ENCODE data around the gene TIMM8A.

The TIMM8A gene

DNA sequence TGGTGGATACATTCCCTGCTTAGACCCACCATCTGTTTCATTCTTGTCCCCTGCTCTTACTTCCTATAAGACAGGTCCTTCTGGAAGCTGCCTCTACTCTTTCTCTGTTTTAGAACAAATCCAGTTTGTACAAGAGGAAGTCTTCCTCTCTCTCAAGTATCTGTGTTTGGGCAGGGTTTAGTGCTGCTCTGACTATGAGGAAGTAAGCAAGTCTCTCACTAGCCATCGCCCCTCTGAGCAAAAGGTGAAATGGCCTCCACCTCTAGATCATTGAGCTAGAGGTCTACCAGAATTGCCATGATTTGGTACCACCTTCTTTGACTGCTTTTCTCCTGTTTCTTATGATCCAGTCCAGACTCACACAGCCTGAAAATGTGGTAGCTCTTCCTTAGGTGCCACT, 29.0 kb upstream of the TIMM8A start:
- Histone ChIP-seq H3K27me3 (ENCODE audit: insufficient read depth, insufficient read length) (no peaks in the 10 kb centered on the region), H3K4me1 (ENCODE audit: insufficient read depth, insufficient read length) (no peaks in the 10 kb centered on the region), H3K4me3 (ENCODE audit: insufficient read length, low read depth) (no peak overlapping the region), H3K36me3 (ENCODE audit: insufficient read depth, insufficient read length, low read length) (no peaks in the 10 kb centered on the region), H3K9ac (ENCODE audit: insufficient read length, low read depth) (no peak overlapping the region), H3K9me3 (ENCODE audit: insufficient read depth, low read length) (no peaks in the 10 kb centered on the region)
- no peak for TF ChIP-seq SUZ12 (IDR thresholded peaks at IDR 0.05; ENCODE audit: extremely low read depth, insufficient read depth, insufficient read length)
- no peak for TF ChIP-seq ZNF274 (IDR thresholded peaks at IDR 0.05; ENCODE audit: low read depth, low read length)
- TF ChIP-seq YY1 (IDR thresholded peaks at IDR 0.05; ENCODE audit: insufficient read depth, insufficient read length), result no peak
- no peak for DNase-seq (ENCODE audit: low read depth, low spot score)

DNA sequence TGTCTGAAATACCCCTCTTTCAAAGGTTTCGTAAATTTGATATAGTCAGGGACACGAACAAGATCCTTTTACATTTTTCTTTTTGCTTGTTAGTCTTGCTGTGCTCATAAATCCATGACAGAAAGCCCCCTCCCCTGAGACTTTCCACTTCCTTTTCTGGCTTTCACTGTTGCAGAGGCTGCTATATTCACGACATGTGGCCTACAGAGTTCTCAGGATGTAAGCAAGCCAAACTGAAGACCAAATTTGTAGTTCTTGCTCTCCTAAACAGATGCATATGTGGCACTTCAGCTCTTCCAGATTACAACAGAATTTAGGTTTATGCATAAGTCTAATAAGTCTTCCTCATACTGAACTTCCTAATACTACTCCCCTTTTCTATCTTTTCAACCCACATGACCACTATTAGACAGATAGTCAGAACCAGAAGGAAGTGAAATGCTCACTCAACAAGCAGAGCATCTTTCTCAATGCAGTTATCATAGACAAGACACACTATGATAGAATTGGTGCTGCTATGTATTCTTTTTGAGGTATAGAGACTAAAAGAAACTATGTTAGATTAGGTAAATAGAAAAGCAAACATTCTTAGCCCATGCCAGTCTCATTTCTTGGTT, 22.5 kb upstream of the TIMM8A start:
- no peaks in the 10 kb centered on the region for H3K4me1 ChIP-seq (ENCODE audit: insufficient read depth, insufficient read length)
- H3K36me3 ChIP-seq (ENCODE audit: insufficient read depth, insufficient read length, low read length), result no peaks in the 10 kb centered on the region
- no peaks in the 10 kb centered on the region for H3K9me3 ChIP-seq (ENCODE audit: insufficient read depth, low read length)
- no peak overlapping the region for H3K4me3 ChIP-seq (ENCODE audit: insufficient read length, low read depth)
- TF ChIP-seq SUZ12 (IDR thresholded peaks at IDR 0.05; ENCODE audit: extremely low read depth, insufficient read depth, insufficient read length) (no peak), ZNF274 (IDR thresholded peaks at IDR 0.05; ENCODE audit: low read depth, low read length) (no peak), YY1 (IDR thresholded peaks at IDR 0.05; ENCODE audit: insufficient read depth, insufficient read length) (no peak)
- H3K27me3 ChIP-seq (ENCODE audit: insufficient read depth, insufficient read length), result no peaks in the 10 kb centered on the region
- H3K9ac ChIP-seq (ENCODE audit: insufficient read length, low read depth), result no peak overlapping the region
- no peak for DNase-seq (ENCODE audit: low read depth, low spot score)

DNA sequence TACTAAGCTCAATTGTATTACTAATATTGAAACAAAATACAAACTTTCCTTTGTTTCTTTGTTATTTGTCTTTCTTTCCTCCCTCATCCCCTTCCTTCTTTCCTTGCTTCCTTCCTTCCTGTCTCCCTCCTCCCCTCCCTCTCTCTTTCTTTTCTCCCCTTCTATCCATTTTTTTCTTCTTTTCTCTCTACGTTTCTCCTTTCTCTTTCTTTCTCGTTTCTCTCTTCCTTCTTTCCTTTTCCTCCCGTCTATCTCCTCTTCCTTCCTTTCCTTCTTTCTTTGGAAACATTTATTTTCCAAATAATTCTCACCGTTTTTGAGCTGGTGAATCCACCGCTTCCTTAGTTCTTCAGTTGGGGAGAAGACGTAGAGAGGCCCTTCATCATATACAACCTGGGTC, 21.1 kb upstream of the TIMM8A start:
- H3K36me3 ChIP-seq (ENCODE audit: insufficient read depth, insufficient read length, low read length), result no peaks in the 10 kb centered on the region
- TF ChIP-seq YY1 (IDR thresholded peaks at IDR 0.05; ENCODE audit: insufficient read depth, insufficient read length), result no peak
- no peak for TF ChIP-seq SUZ12 (IDR thresholded peaks at IDR 0.05; ENCODE audit: extremely low read depth, insufficient read depth, insufficient read length)
- no peak for TF ChIP-seq ZNF274 (IDR thresholded peaks at IDR 0.05; ENCODE audit: low read depth, low read length)

GRCh38 chrX:101368800-101369199, 20.3 kb upstream of the TIMM8A start:
- H3K9ac ChIP-seq (ENCODE audit: insufficient read length, low read depth), result no peak overlapping the region
- no peaks in the 10 kb centered on the region for H3K4me1 ChIP-seq (ENCODE audit: insufficient read depth, insufficient read length)
- H3K36me3 ChIP-seq (ENCODE audit: insufficient read depth, insufficient read length, low read length), result no peaks in the 10 kb centered on the region
- no peaks in the 10 kb centered on the region for H3K9me3 ChIP-seq (ENCODE audit: insufficient read depth, low read length)
- no peaks in the 10 kb centered on the region for H3K27me3 ChIP-seq (ENCODE audit: insufficient read depth, insufficient read length)
- no peak overlapping the region for H3K4me3 ChIP-seq (ENCODE audit: insufficient read length, low read depth)
- no peak for DNase-seq (ENCODE audit: low read depth, low spot score)
- TF ChIP-seq SUZ12 (IDR thresholded peaks at IDR 0.05; ENCODE audit: extremely low read depth, insufficient read depth, insufficient read length) (no peak), YY1 (IDR thresholded peaks at IDR 0.05; ENCODE audit: insufficient read depth, insufficient read length) (no peak), ZNF274 (IDR thresholded peaks at IDR 0.05; ENCODE audit: low read depth, low read length) (no peak)

More for the DNA sequence above, 21.1 kb upstream of the TIMM8A start:
- Histone ChIP-seq H3K4me1 (ENCODE audit: insufficient read depth, insufficient read length) (no peaks in the 10 kb centered on the region), H3K4me3 (ENCODE audit: insufficient read length, low read depth) (no peak overlapping the region), H3K9me3 (ENCODE audit: insufficient read depth, low read length) (no peaks in the 10 kb centered on the region), H3K27me3 (ENCODE audit: insufficient read depth, insufficient read length) (no peaks in the 10 kb centered on the region), H3K9ac (ENCODE audit: insufficient read length, low read depth) (no peak overlapping the region)
- no peak for DNase-seq (ENCODE audit: low read depth, low spot score)

GRCh38 chrX:101365301-101365795, 16.8 kb upstream of the TIMM8A start:
- no peaks in the 10 kb centered on the region for H3K9me3 ChIP-seq (ENCODE audit: insufficient read depth, low read length)
- no peaks in the 10 kb centered on the region for H3K36me3 ChIP-seq (ENCODE audit: insufficient read depth, insufficient read length, low read length)
- H3K9ac ChIP-seq (ENCODE audit: insufficient read length, low read depth), result no peak overlapping the region
- no peaks in the 10 kb centered on the region for H3K27me3 ChIP-seq (ENCODE audit: insufficient read depth, insufficient read length)
- H3K4me3 ChIP-seq (ENCODE audit: insufficient read length, low read depth), result no peak overlapping the region
- no peaks in the 10 kb centered on the region for H3K4me1 ChIP-seq (ENCODE audit: insufficient read depth, insufficient read length)
- DNase-seq (ENCODE audit: low read depth, low spot score), result no peak
- no peak for TF ChIP-seq YY1 (IDR thresholded peaks at IDR 0.05; ENCODE audit: insufficient read depth, insufficient read length)

GRCh38 chrX:101362757-101363156, 14.2 kb upstream of the TIMM8A start:
- Histone ChIP-seq H3K4me3 (ENCODE audit: insufficient read length, low read depth) (no peak overlapping the region), H3K9ac (ENCODE audit: insufficient read length, low read depth) (no peak overlapping the region), H3K4me1 (ENCODE audit: insufficient read depth, insufficient read length) (no peaks in the 10 kb centered on the region), H3K36me3 (ENCODE audit: insufficient read depth, insufficient read length, low read length) (no peaks in the 10 kb centered on the region), H3K27me3 (ENCODE audit: insufficient read depth, insufficient read length) (no peaks in the 10 kb centered on the region), H3K9me3 (ENCODE audit: insufficient read depth, low read length) (no peaks in the 10 kb centered on the region)
- DNase-seq (ENCODE audit: low read depth, low spot score), result no peak
- TF ChIP-seq YY1 (IDR thresholded peaks at IDR 0.05; ENCODE audit: insufficient read depth, insufficient read length) (no peak), SUZ12 (IDR thresholded peaks at IDR 0.05; ENCODE audit: extremely low read depth, insufficient read depth, insufficient read length) (no peak), ZNF274 (IDR thresholded peaks at IDR 0.05; ENCODE audit: low read depth, low read length) (no peak)

DNA sequence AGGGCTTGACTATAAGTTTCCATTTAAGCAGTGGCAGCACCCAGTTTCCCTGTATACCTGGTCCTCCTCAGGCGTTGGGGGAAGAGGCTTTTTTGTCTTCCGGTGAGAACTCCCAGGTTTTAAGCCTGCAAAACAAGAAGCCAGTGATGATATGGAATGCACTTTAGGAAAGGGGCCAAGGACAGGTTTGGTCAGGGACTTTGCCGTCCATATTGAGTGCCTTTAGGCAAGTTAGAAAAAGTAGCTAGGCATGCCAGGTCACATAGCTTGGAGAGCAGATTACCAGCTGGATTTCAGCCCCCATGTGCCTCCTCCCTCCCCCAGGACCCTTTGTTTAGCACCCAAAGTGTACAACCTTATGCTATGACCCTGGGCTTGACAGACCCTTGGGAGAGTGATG, 13.6 kb upstream of the TIMM8A start:
- no peaks in the 10 kb centered on the region for H3K9me3 ChIP-seq (ENCODE audit: insufficient read depth, low read length)
- H3K4me3 ChIP-seq (ENCODE audit: insufficient read length, low read depth), result no peak overlapping the region
- no peak for TF ChIP-seq YY1 (IDR thresholded peaks at IDR 0.05; ENCODE audit: insufficient read depth, insufficient read length)
- TF ChIP-seq ZNF274 (IDR thresholded peaks at IDR 0.05; ENCODE audit: low read depth, low read length), result no peak
- TF ChIP-seq SUZ12 (IDR thresholded peaks at IDR 0.05; ENCODE audit: extremely low read depth, insufficient read depth, insufficient read length), result no peak
- H3K4me1 ChIP-seq (ENCODE audit: insufficient read depth, insufficient read length), result no peaks in the 10 kb centered on the region
- no peak overlapping the region for H3K9ac ChIP-seq (ENCODE audit: insufficient read length, low read depth)
- H3K27me3 ChIP-seq (ENCODE audit: insufficient read depth, insufficient read length), result no peaks in the 10 kb centered on the region
- no peaks in the 10 kb centered on the region for H3K36me3 ChIP-seq (ENCODE audit: insufficient read depth, insufficient read length, low read length)
- DNase-seq (ENCODE audit: low read depth, low spot score), result no peak
